ENCODE results near the gene CMKLR1. TPM values are rescaled to one million over a fixed set of nuclear protein-coding genes. Genes with fewer than 3 reads are reported as not detected.

The CMKLR1 gene
- total RNA-seq, 1 donor from 2014 or later, result 1.2 TPM

DNA sequence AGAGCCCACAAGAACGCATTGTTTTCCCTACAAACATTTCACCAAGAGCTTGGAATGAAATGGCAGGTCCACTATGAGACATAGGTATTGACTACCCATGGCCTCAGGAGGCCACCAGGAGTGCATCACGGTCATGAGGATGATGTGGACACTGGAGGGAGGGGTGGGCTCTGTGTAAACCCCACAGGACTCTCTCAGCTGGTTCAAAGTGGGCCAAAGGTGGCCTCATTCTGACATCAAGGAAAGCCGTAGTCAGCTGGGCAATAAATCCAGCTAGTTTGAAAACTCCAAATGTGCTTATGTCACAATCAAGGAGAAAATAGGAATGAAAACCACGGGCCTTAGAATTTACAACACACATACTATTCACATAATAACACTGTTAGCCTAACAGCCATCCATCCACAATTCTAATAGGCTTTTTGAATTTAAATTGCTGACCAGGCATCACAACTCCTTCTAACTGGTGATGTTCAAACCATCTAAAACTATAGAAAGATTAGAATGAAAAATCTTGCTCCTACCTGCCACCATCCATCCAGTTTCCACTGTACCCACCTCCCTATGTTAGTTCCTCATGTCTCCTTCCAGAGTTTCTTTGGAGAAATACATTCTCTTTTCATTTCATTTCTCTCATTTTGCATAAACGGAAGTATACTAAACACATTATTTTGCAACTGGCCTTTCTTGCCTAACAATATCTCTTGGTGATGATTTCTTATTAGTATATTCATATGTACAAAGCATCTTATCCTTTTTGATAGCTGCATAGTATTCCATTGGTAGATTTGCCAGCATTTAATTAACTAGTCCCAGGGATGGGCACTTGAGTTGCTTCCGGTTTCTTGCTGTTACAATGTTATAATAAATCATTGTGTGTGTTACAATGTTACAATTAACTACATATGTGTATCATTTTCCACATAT lies 21.5 kb downstream of the CMKLR1 start:
- FAIRE-seq, result no peak

DNA sequence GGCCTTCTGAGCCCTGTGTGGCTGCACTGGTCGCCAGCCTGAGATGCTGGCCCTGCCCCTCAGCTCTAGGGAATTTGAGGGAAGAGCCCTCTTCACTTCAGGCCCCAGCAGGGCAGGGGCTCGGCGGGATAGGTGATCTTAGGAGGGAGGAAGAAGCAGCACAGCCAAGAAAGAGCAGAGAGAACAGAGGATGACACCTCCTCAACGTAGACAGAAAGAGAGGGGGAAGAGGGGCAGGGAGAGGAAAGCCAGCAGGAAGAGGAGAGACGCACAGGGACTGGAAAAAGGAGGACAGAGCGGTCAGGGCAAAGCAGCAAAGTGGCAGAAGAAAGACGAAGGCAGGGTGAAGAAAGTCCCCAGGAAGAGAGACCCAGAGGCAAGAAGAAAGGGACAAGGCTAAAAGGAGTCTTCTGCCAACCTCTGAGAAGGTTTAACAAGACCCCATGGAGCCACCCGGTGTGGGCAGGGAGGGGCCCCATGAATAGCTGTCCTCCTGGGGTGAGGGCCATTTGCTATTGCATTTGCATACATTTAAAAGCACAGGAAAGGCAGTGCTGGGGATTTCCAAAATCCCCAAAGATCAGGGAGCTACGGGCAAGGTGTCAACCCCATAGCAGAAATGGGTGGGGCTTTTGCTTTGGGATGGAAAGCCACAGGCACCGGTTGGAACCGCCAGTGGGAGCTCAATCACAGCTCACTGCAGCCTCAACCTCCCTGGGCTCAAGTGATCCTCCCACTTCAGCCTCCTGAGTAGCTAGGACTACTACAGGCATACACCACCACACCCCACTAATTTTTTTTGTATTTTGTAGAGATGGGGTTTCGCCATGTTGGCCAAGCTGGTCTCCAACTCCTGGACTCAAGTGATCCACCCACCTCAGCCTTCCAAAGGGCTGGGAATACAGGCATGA lies 22.7 kb downstream of the CMKLR1 start:
- FAIRE-seq (no peak), DNase-seq (ENCODE audit: low spot score in 2 of 2) (no peak)

More for the DNA sequence above, 21.5 kb downstream of the CMKLR1 start:
- DNase-seq (ENCODE audit: low spot score in 2 of 2), result no peak

DNA sequence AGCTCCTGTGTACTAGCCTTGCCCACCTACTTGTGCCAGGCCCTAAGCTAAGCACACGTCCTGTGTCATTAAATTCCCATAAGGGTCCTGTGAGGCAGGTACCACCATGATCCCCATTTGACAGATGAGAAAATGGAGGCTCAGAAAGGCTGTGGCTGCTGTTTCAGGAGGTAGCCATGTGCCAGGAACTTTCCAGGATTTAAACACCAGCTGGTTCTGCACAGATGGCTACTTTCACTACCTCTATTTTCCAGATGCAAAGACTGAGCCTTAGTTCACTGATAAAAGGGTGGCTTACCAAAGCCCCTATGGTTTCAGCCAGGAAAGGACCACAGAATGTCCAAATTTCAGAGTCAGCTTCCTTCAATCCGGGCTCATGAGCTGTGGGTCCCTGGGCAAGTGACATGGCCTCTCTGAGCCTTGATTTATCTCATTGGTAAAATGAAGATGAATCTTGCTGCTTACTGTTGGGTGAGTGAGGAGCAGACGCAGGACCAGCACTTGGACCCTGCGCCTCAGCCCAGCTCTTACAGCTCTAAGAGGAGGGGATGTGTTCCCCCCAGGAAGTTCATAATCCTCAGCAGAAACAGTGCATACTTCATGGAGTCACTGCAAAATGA lies 23.5 kb downstream of the CMKLR1 start:
- no peak for FAIRE-seq

DNA sequence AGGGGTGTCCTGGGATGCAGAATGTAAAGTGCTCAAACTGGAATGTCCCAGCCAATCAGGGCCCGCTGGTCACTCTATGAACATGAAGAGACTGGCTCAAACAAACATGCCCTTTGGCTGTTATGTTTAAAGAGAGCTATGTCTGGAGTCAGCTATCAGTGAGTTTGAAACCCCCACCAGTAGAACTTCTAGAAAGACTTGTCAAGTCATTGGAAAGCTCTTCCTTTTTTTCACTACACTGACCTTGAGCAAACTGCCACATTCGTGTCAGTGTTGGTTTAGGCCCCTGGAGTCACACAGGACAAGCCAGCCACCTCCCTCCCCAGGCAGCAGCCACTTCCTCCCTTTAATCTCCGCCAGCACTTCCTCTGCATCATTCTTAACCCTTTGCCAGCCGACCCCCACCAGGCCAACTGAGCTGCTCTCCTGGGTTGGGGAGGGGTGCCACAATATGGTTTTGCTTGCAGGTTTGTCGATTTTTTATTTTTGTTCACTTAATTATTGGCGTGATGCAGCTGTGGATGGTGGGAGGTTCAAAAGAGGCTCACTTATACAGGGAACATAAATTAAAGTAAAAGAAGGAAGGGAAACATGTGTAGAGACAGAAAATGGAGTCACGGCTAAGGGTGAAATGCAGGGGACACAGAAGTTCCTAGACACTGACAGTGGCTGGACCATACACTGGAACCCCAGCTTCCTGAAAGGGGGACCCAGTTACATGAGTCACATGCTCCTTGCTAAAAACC lies 25.3 kb downstream of the CMKLR1 start:
- DNase-seq (ENCODE audit: low spot score in 2 of 2) (no peak), FAIRE-seq (no peak)

More for the DNA sequence above, 23.5 kb downstream of the CMKLR1 start:
- DNase-seq (ENCODE audit: low spot score in 2 of 2), result no peak

DNA sequence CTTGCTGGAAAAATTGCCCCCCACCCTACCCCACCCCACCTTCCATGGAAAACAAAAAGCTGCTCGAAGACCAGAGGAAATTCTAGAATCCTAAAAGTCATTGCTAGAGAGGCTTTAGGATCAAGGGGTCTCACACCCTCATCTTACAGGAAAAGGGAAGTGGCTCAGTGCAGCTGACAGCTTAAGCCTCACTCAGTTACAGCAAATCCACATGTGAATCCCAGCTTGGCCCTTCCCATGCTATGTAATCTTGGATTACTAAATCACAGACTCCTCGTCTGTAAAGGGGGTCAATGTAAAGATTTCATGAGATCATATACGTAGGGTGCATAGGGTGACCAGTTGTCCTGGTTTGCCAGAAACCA lies 25.9 kb downstream of the CMKLR1 start:
- FAIRE-seq (no peak), DNase-seq (ENCODE audit: low spot score in 2 of 2) (no peak)

GRCh38 chr12:108312693-108313189 lies 26.4 kb downstream of the CMKLR1 start:
- DNase-seq (ENCODE audit: low spot score in 2 of 2) (no peak), FAIRE-seq (no peak)

GRCh38 chr12:108312073-108312659 lies 26.9 kb downstream of the CMKLR1 start:
- FAIRE-seq, result no peak
- no peak for DNase-seq (ENCODE audit: low spot score in 2 of 2)

DNA sequence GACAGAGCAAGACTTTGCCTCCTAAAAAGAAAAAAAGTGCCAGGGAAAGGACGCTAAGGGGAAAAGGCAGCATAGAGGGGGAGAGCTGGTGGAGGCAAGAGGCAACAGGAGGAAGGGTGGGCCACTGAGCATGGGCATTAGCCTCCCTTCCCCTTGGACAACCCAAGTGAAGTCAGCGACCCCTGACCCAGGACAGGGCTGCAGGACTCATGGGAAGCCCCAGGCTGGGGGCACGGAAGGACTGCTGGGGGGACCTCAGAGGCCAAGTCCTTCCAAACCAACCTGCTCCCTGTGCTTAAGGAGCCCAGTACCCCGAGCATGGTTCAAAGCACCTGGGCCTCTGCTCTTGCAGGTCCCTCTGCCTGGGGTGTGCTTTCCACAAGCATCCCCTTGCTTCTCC lies 27.5 kb downstream of the CMKLR1 start:
- no peak for DNase-seq (ENCODE audit: low spot score in 2 of 2)
- FAIRE-seq, result no peak

- no peak for FAIRE-seq
- DNase-seq (ENCODE audit: low spot score in 2 of 2), result peak in 1 of 2 donors; percentile 32
Observed at GRCh38 chr12:108310489-108310888, 28.6 kb downstream of the CMKLR1 start.

DNA sequence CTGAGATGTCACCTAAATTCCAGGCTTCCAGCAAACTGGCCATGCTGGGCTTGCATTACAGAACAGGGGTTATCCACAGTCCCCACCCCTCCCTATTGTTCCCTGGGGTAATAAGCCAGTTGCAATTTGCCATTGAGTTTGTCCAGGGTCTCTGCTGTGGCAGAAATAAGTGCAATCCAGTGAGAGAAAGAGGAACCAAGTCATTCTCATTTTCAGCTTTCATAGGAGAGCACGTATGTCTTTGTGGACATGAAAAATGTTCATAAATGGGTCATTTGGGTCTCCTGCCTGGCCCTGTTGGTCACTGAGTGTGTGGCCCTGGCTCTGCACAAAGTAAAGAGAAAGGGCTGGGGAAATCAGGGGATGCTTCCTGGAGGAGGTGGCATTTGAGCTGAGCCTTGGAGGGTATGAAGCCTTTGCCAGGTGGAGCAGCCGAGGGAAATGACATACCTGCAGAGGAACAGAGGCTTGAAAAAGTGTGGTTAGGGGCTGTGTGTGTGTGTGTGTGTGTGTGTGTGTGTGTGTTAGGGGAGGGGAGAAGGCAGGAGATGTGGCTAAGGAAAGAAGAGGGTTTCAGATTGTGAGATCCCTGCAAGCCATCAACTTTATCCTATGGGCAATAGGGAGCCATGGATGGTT lies 29.3 kb downstream of the CMKLR1 start:
- FAIRE-seq (no peak), DNase-seq (ENCODE audit: low spot score in 2 of 2) (no peak)

DNA sequence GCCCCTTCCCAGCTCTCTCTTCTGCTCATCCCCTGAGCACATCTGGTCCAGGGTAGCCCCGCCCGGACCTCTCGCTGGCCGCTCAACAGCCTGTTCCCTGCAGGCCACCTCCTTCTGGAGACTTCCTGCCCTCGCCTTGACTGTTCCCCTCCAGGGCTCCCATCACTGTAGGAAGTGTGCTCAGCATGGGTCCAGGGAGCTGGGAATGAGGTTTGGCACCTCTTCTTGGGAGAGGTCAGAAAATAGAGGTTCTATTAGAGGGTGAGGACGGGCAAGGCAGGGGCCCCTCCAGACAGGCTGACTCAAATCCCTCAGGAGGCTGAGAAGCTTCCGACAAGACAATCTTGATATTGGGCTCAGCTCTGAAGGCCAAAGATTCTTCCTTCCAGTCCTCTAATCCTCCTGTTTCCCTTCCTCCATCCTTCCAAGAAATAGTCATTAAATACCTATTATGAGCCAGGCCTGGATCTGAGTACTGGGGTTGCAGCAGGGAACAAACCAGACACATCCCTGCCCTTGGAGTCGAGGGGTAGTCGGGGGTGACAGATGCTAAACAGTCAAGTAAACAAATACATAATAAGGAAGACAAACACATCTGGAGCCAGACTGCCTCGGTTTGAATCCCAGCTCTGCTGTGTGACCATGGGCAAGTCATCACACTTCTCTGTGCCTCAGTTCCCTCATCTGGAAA lies 30.6 kb downstream of the CMKLR1 start:
- DNase-seq (ENCODE audit: low spot score in 2 of 2), result no peak

DNA sequence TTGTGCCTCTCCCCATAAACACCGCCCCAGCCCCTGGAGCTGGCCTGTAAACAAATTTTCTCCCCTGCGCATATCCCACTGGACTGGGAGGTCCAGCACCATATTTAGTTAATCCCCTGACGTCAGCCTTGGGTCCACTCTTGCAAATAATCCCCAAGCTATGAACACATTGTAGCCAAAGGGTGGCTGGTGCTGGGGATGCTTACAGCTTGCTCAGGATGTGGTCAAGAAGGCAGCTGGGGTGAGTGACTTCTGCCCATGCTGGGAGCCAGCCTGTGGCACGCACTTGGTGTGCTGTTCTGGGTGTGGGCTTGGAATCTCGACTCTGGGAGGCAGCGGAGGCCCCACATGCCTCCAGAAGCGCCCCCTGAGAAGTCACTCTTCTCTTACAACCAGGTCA lies 32.1 kb downstream of the CMKLR1 start:
- DNase-seq (ENCODE audit: low spot score in 2 of 2) (no peak), FAIRE-seq (no peak)

More for the DNA sequence above, 30.6 kb downstream of the CMKLR1 start:
- FAIRE-seq, result no peak

- no peak for DNase-seq (ENCODE audit: low spot score in 2 of 2)
- no peak for FAIRE-seq
Observed at GRCh38 chr12:108306506-108306905, 32.6 kb downstream of the CMKLR1 start.

DNA sequence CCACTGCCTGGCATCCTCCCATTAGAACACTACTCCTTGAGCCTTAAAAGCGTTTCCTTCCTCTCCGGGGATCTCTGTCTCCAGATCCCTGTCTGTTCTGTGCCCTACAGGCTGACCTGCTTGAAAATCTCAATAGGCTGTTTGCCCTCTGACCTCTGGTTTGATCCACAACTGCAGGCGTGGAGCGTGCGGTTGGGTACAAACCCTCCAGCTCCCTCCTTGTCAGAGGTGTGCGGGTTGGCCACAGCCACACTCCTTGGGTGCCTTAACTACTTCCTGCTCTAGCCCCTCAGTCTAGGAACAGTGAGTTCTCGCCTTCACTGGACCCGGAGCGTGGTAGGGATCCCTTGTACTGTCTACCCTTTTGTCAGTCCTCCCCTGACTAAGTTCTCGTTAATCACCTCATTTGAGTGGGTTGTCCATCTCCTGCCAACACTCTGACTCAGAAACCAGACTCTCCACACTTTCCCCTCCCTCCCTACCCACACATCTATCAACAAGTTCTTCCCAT lies 33.1 kb downstream of the CMKLR1 start:
- DNase-seq (ENCODE audit: low spot score in 2 of 2) (peak in 1 of 2 donors; percentile 31), FAIRE-seq (no peak)

DNA sequence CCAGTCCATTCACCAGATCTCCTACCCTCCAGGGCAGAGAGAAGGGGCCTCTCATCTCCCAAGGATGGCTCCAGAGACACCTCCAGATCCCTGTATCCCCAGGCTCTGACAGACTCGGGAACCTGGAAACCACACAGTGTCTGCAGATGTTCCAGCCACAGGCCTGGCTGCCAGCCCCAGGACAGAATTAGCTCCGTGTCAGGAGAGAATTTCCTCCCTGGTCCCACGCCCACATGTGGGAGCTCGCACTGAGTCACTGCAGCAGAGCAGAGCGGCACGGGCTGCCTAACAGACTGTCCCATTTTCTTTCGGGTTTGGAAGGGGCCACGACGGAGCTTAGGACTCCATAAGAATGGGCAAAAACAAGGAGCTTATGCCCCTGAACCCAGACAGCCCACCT lies 33.6 kb downstream of the CMKLR1 start:
- FAIRE-seq (no peak), DNase-seq (ENCODE audit: low spot score in 2 of 2) (peak in 1 of 2 donors; percentile 49)

- FAIRE-seq, result no peak
- DNase-seq (ENCODE audit: low spot score in 2 of 2), result no peak
Observed at GRCh38 chr12:108304633-108305032, 34.5 kb downstream of the CMKLR1 start.

- DNase-seq (ENCODE audit: low spot score in 2 of 2) (no peak), FAIRE-seq (no peak)
Observed at GRCh38 chr12:108303703-108304102, 35.4 kb downstream of the CMKLR1 start.
